Measurements from ENCODE around the gene CRKL.
"Not testable (repeated sequence)": the region's sequence is repeated elsewhere in the genome, so short reads cannot be mapped to it uniquely, and the experiment has no call there.

The CRKL gene

GRCh38 chr22:20901093-20902033 is 15.8 kb upstream of the CRKL start:
- DNase-seq (ENCODE audit: low read depth in 2 of 3, low spot score in 2 of 3), result not testable (repeated sequence)

DNA sequence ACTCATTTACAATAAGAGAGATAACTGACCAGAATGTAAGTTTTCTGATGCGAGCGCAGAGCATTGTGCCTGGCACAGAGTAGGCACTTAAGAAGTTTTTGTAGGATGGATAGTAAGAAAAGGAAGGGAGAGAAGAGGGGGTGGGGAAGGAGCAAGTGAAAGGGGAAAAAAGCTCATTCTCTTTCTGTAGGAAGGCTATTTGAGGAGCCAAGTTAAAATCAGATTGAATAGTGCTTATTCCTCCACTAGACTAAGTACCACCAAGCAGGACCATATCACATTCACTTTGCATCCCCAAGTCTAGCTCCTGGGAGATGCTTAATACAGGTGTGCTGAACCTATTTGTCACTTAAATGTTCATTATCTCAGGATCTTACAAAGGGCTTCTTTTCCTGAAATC is 14.1 kb upstream of the CRKL start:
- DNase-seq (ENCODE audit: low read depth in 2 of 3, low spot score in 2 of 3), result no peak

DNA sequence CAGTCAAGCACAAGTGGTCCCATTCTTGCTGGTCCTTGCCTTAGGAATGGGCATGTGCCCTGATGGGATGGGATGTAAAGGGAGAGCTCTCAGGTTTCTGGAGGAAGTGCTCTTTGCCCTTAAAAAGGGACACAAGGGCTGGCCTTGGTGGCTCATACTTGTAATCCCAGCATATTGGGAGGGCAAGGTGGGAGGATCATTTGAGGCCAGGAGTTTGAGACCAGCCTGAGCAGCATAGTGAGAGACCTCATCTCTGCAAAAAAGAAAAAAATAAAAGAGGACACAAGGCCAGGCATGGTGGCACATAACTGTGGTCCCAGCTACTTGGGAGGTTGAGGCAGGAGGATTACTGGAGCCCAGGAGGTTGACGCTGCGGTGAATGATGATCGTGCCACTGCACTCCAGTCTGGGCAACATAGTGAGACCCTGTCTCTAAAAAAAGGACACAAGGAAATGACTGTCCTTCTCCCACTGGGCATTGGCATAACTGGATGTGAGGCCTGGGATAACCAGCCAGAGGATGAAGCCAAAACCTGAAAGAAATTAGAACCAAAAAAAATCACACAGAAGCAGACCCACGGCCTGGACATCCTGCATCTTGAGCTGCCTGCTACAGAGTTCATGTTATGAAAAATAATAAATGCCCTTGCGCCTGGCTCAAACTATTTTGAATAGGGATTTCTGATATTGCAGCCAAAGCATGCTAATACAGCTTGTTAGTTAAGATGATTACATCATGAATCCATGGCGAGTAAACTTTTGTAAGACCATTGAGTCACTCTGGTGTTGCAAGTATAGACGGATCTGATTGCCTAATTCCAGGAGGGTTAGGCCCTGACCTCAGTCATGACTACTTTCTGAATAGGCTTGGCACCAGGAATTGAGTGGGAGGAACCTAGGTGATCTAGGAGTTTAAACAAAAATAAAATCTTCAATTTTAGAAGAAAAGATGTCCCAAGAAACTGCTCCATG is 12.9 kb upstream of the CRKL start:
- no peak for DNase-seq (ENCODE audit: low read depth in 2 of 3, low spot score in 2 of 3)

DNA sequence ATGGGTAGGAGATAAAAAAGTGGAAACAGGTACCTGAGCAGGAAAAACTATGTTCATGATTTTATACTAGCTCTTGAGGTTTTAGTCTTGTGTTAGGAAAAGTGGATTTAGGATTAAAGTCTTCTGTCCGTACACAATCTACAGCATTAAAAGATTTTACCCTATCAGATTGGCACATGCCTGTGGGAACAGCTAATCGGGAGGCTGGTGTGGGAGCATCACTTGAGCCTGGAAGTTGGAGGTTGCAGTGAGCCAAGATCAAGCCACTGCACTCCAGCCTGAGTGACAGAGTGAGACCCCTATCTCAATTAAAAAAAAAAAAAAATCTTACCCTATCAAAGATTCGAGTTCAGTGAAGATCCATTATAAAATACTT is 12.2 kb upstream of the CRKL start:
- DNase-seq (ENCODE audit: low read depth in 2 of 3, low spot score in 2 of 3), result no peak

DNA sequence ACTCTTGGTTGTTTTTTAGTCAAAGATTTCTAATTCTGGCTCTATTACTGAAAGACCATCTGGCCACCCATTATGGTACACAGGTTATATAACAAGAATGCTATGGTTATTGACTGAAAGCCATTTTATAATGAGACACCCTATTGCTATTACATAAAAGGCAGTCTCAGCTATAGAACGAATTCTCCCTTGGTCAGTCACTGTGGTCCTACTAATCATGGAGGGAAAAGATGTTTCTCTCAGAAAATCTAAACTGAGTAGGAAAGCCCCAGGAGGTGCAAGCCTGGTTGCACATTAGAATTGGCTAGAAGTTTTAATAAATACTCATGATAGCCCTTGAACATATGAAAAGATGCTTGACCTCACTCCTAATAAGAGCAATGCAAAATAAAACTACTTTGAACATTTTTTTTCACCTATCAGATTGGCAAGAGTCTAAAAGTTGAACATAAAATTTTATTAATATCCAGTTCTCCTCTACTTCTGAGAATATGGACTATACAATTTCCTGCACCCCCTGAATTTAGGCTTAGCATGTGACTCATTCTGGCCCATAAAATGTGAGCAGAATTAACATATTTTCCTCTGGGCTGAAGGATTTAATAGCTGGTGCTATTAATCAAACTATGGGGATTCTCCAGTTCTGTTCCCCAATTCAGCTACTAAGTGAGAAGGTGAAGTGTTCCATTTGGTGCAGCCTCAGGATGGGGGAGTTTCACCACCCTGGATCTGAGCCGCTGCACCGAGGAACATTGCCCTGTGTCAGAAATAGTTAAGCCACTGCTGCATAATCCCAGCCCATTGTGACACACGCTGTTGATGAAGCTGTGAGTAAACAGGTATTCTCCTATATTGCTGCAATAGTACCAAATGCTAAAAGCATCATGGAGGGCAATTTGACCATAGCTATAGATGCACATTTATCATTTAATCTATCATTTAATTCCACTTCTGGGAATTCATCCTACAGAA is 11.5 kb upstream of the CRKL start:
- no peak for DNase-seq (ENCODE audit: low read depth in 2 of 3, low spot score in 2 of 3)

GRCh38 chr22:20906387-20906767 is 10.8 kb upstream of the CRKL start:
- no peak for DNase-seq (ENCODE audit: low read depth in 2 of 3, low spot score in 2 of 3)

DNA sequence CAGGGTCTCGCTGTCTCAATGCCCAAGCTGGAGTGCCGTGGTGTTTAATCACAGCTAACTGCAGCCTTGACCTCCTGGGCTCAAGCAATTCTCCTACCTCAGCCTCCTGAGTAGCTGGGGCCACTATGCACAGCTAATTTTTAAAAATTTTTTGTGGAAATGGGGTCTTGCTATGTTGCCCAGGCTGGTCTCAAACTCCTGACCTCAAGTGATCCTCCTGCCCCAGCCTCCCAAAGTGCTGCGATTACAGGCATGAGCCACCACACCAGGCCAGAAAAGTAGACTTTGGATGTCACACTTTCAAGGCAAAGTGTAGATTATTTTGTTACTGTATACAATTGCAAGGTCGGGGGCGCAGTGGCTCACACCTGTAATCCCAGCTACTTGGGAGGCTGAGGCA is 8.5 kb upstream of the CRKL start:
- not testable (repeated sequence) for DNase-seq (ENCODE audit: low read depth in 2 of 3, low spot score in 2 of 3)

DNA sequence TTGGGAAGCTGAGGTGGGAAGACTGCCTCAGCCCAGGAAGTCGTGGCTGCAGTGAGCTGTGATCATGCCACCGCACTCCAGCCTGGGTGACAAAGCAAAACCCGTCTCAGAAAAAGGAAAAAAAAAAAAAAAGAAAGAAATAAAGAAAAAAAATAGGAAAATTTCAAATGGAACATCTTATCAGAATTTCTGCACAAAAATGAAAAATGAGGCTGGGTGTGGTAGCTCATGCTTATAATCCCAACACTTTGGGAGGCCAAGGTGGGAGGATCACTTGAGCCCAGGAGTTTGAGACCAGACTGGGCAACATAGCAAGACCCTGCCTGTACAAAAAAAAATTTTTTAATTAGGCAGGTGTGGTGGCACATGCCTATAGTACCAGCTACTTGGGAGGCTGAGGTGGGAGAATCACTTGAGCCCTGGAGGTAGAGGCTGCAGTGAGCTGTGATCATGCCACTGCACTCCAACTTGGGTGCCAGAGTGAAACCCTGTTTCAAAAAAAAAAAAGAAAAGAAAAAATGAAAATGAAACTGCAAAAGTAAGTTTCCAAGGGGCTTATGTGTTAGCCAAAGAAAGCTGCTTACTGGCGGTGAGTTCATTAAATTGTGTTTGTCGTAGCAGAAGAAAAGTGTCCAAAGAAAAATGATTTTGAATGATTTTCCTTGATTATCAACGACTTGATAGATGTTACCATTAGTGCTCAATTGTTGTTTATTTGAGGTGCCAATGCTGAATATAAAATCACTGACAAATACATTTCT is 7.5 kb upstream of the CRKL start:
- no peak for DNase-seq (ENCODE audit: low read depth in 2 of 3, low spot score in 2 of 3)

GRCh38 chr22:20912494-20912893 is 4.7 kb upstream of the CRKL start:
- DNase-seq (ENCODE audit: low read depth in 2 of 3, low spot score in 2 of 3), result no peak

- no peak for DNase-seq (ENCODE audit: low read depth in 2 of 3, low spot score in 2 of 3)
Measured at GRCh38 chr22:20918663-20919218, 1.5 kb downstream of the CRKL start.

GRCh38 chr22:20919718-20920117 is 2.5 kb downstream of the CRKL start:
- DNase-seq (ENCODE audit: low read depth in 2 of 3, low spot score in 2 of 3), result no peak

GRCh38 chr22:20920881-20921203 is 3.6 kb downstream of the CRKL start:
- no peak for DNase-seq (ENCODE audit: low read depth in 2 of 3, low spot score in 2 of 3)

GRCh38 chr22:20922141-20922751 is 5.0 kb downstream of the CRKL start:
- no peak for DNase-seq (ENCODE audit: low read depth in 2 of 3, low spot score in 2 of 3)

DNA sequence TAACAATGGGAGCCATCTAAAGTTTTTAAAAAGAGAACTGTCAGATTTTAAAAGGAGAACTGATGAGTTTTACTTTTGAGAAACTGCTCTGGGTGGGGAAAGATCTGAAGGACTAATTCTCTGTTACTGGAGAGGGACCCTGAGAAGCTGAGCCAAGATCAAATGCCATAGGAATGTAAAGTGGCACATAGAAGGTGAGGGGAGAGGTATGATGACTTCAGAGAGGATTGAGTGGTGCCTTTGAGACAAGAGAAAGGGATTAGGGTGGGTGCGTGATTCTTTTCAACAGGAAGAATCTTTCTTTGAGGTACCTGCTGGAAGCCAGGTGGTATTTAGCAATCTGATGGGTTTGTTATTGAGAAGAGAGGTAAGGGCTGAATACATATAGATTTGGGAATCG is 9.0 kb downstream of the CRKL start:
- no peak for DNase-seq (ENCODE audit: low read depth in 2 of 3, low spot score in 2 of 3)

GRCh38 chr22:20927940-20928572 is 10.8 kb downstream of the CRKL start:
- DNase-seq (ENCODE audit: low read depth in 2 of 3, low spot score in 2 of 3), result no peak

- DNase-seq (ENCODE audit: low read depth in 2 of 3, low spot score in 2 of 3), result no peak
Measured at GRCh38 chr22:20928573-20928967, 11.4 kb downstream of the CRKL start.

DNA sequence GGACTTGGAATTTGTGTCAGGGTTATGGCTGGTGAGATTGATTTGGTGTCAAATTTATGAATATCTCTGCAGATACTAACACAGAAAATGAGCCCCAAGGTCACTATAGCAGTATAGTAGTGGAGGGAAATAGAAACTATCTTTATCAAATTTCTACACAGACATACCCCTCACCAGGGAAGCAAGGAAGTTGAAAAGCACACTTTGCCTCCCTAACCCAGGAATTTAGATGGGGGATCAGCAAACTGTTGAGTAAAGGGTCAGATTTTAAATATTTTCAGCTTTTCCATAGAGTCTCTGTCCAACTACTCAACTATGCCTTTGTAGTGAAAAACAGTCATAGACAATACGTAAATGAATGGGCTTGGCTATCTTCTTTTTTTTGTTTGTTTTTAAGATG is 12.8 kb downstream of the CRKL start:
- no peak for DNase-seq (ENCODE audit: low read depth in 2 of 3, low spot score in 2 of 3)

DNA sequence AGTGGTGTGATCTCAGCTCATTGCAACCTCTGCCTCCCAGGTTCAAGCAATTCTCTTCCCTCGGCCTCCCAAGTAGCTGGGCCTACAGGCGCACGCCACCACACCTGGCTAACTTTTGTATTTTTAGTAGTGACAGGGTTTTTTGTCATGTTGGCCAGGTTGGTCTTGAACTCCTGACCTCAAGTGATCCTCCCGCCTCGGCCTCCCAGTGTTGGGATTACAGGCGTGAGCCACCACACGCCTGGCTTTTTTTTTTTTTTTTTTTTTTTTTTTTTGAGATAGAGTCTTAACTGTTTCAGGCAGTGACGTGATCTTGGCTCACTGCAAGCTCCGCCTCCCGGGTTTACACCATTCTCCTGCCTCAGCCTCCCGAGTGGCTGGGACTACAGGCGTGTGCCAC is 13.2 kb downstream of the CRKL start:
- DNase-seq (ENCODE audit: low read depth in 2 of 3, low spot score in 2 of 3), result not testable (repeated sequence)

DNA sequence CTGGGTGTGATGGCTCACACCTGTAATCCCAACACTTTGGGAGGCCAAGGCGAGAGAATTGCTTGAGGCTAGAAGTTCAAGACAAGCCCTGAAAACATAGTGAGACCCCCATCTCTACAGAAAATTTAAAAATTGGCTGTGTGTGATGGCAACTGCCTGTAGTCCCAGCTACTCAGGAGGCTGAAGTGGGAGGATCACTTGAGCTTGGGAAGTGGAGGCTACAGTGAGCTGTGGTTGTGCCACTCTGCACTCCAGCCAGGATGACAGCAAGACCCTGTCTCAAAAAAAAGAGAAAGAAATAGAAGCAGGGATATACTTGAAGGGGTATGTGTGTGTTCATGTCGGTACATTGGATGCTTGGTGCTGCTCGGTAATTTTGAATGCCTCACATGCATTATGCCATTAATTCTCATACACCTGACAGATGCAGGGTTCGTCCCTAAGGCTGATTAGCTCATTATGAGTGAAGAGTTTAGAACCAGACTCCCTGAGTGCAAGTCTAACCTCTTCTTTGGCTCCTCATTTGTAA is 14.0 kb downstream of the CRKL start:
- DNase-seq (ENCODE audit: low read depth in 2 of 3, low spot score in 2 of 3), result no peak
